HG03469 (cell line): ENCODE measurements around the gene REEP6.
"Not testable (repeated sequence)": the region's sequence is repeated elsewhere in the genome, so short reads cannot be mapped to it uniquely, and the experiment has no call there.

ENCODE experiments used
- ATAC-seq: cut with Tn5 transposase; IDR thresholded peaks from one replicate; pipeline ENCODE4 v1.9.1; 2021; ENCODE audit warnings: mild to moderate bottlenecking, moderate library complexity, moderate number of reproducible peaks; ENCODE audit not compliant: unreplicated experiment

REEP6 gene

DNA sequence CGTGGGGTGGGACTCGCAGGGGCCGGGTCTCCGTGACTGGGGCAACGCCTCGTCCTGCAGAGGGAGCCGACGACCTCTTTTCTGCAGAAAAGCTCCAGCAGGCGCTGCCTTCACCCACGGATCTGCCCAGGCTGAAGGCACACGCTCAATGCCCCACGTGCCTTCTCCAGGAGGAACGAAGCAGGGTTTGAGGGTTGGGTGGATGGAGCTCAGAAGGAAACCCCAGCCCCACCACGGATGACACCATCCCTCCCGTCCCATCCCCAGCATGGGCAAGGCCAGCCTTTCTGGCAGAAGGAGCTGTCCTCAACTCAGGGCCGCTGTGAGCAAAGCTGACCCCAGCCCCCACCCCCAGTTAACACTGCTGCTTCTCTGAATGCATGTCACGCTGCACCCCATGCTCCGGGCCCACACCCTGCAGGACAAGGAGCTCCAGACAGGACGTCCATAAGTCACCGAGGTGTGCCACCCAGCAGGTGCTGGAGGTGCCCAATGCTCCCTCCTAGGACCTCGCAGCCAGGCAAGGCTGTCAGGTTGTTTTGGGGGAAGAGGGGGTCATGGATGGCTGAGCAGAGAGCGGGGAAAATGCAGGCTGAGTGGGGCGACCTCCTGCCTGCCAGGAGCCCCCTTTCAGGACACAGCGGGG is 19.3 kb upstream of the REEP6 start:
- no peak for ATAC-seq

DNA sequence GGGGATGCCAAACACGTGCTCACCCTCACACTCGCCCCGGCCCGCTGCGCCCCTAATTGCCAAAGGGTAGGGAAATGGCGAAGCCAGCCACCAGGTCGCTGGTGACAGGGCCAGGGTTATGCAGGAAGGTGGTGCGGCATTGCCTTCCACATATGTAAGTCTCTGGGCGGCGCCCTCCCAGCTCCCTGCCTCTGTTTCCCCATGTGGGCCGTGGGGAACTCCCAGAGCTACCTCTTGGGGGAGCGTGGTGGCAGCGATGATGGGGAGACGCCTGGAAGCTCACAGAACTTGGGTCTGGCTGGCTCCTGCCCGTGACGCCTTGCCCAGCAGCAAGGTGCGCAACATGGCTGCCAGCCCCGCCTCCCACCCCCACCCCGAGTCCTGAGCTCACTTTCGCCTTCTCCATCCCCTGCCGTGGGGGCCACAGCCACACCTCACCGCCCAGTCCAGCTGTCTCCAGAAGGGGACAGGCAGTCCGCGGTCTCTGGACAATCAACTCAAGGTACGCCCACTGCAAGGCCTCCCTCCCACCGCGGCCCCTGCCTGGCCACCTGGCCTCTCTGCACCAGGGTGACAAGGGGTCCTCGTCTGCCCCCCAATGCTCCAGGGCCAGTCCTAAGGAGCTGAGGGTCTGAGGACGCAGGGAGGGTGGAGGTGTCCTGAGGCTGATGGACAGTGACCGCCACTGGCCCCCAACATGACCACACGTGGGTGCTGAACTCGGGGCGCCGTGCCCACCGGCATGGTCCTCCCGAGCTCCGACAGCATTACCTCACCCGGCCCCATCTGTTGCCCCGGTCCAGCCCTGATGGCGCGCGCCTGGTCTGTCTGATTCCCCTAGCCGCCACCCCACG is 18.5 kb upstream of the REEP6 start:
- no peak for ATAC-seq

DNA sequence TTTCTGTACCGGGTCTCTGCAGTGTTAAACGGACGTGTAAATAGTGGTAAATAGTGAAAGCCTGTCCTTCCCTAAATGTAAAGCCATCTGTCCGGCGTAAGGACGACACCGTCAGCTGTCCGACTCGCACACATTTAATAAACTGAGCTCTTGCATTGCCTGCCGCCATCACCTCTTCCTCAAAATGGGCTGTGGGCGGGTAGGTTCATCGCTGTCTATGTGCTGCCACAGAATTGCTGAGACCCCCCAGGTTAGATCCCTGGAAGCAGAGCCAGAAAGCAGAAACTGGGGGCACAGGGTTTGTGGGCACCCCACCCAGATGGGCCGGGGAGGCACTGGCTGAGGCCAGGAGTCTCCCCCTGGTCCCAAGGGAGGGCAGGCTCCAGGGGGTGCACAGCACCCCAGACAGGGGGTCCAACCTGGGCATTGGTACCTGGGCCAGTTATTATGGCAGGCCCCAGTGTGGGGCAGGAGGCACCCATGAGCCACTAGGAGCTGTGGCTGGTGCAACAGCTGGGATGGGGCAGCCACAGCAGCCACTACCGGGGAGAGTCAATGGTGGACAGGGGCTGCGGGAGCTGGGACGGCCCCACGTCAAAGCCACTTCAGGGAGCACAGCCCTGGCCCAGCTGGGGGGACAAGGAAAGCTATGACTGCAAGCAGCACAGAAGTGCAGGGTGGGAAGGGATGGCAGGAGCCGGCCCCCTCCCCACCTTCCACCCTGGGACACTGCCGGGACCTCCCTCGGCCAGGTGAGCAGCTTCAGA is 17.7 kb upstream of the REEP6 start:
- ATAC-seq, result no peak

DNA sequence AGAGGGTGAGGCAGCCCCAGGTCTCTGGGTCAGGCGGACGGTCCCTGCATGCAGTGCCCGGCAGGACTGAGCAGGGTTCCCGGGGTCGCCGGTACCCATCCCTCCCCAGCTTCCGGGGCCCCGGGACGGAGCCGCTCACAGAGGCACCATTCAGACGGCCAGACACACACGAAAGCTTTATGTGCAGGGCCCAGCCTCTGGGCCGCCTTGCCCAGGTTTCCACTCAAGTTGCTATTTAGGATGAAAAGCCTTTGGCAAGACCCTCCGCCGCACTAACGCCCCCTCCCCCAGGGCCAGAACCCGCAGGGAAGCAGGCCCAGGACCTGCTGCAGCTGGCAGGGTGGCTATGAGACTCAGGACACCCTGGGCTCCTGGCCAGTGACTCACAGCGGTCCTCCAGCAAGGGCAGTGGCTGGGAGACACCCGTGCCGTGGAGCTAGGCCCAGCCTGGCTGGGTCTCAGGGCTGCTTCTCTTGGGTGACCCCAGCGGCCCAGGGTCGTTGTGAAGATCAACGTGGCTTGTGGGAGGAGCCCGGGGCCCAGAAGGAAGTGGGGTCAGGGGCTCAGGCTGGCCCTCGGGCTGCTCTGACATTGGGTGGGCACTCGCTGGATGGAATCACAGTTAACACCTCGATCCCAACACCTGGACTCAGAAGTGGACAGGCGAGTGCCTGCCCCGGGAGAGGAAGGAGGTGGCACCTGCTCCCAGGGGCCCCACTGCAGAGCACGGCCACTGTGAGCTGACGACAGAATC is 16.8 kb upstream of the REEP6 start:
- no peak for ATAC-seq

DNA sequence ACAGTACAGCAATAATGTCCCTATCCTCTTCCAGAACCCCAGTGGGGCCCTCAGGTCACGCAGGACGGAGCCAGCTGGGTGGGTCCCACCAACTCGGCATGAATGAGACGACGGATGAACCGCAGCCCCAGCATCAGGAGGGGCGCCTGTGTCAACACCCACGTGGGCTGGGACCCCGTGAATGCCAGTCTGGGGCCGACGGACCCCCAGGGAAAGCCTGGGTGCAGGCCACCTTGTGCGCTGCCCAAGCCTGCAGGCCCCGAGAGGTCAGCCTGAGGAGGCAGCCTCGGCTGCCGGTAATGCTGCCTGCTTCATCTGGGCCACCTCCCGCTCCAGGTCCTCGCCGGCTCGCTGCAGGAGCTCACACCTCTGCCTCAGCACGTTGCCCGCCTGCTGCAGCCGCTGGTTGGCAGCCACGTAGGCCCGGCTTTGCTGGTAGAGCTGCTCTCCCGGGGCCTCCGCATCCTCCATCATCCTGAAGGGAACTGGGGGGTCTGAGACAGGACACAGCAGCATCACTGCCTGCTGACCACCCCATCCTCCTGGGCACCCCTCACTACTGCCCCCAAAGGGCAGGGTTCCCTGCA is 16.1 kb upstream of the REEP6 start:
- ATAC-seq, result no peak

DNA sequence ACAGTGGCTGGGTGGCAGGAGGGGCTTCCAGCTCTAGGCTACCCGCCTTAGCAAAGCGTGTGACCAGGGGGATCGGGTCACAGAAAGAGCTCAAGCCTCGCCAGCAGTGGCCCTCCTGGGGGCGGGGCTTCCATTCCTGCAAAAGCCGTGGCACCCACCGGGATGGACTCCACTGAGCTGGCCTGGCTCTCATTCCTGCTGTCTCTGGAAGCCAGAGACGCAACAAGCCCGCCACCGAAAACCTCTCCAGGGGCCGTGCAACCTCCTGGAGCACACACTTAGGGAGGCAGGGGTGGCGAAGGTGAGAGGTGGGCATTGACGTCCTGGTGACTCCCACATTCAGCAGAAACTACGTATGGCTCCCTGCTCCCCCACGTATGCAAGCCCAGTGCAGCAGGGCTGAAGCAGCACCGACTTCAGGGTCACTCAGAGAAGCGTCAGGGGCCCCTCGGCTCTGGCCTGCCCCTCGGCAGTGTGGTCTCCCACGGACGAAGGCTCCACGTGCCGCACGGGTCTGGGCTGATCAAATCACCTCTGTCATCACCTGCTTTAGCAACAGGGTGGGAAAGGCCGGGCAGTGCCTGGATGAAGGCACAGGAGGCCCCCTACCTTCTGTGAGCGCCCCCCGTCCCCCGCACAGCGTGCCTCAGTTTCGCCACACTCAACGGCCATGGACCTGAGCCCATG is 15.1 kb upstream of the REEP6 start:
- no peak for ATAC-seq

DNA sequence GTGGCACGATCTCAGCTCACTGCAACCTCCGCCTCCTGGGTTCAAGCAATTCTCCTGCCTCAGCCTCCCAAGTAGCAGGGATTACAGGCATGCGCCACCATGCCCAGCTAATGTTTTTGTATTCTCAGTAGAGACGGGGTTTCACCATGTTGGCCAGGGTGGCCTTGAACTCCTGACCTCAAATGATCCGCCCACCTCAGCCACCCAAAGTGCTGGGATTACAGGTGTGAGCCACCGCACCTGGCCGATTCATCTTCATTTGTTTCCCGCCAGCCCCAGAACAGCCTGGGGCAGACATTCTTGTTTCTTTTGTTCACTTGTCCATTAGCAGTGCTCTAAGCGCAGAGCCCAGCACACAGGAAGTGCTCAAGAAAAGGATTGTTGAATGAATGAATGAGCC is 13.9 kb upstream of the REEP6 start:
- ATAC-seq, result not testable (repeated sequence)

DNA sequence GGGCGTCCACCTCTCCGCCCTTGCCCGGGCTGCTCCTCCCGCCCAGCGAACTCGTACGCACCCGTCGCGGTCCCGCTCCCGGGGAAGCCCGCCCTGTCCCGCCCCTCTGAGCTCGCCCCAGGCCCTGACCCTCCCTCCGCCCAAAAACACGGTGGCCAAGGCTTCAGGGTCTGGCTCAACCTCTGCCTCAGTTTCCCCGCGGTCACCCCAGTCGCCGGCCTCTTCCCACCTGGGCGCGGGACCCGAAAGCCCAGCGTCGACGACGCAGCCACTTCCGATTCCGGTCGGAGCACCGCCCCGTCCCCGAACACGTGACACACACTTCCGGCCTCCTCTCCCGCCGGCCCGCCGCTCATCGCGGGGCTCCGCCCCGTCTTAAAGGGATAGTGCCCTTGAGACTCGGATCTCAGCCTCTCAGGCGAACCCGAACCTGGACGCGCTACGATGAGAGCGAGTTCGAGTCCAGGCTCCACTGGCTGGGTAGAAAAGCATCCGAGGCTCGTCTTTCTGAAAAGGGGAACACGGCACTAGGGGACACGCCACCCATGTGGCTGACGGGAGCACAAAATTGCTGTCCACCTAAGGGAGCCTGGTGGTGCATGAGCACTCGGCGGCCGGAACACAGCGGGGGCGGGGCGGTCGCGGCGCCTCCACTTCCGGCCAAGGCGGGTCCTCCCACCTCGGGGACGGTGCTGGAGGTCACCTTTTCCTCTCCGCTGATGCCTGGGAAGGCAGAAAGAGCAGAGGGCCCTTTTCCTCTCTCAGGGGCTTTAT is 11.9 kb upstream of the REEP6 start, which contains the start of gene C19orf25:
Gene C19orf25, minus strand, starts transcription at position 282 of the 774 bp plus-strand sequence. CDS start 312 bp downstream, outside the sequence.
- no peak for ATAC-seq

DNA sequence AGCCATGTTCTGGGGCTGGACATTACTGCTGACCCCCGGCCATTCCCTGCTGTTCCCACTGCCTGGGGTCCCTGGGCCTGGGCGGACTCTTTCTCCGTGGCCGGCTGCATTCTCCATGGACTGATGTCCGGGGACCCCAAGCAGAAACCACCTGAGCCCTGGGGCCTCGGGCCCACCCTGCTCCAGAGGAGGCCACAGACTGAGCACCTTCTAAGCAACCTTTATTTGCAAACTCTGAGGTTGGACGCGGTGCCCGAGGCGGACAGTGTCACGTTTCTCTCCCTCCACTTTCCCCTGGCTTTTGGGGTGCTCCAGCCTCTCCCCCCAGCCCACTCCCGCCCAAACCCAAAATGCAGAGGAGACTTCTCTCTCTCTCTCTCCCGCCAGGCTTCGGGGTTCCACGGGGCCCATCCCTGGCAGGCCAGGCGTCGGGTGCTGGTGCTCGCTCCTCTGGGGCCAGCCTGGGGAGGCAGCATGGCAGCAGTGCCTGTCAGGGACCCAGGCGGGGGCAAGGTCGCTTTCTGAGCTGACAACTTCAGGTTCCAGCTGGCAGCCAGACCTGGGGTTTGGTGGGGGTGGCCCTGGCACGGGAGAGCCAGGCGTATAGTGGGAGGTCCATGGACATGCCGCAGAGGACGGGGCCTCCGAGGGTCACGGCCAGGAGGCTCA is 9.6 kb upstream of the REEP6 start:
- no peak for ATAC-seq

DNA sequence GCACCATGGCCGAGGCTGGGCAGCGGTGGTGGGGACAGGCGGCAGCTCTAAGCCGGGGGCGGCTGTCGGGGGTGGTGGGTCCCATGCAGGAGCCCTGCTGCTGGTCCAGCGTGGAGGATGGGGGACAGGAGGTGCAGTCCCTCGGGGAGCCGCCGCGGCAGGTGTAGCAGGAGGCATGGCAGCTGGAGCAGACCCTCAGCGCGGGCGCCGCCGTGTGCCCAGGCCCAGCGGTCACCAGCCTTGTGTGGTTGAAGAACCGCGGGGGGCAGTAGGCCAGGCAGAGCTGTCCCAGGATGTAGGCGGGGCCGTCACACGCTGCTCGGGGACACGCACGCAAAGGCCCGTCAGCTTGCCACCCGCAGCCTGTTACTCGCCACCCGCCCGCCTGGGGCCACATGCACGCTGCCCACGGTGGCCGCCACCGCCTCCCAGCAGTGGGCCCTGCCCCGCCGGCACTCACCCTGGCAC is 9.1 kb upstream of the REEP6 start:
- no peak for ATAC-seq

DNA sequence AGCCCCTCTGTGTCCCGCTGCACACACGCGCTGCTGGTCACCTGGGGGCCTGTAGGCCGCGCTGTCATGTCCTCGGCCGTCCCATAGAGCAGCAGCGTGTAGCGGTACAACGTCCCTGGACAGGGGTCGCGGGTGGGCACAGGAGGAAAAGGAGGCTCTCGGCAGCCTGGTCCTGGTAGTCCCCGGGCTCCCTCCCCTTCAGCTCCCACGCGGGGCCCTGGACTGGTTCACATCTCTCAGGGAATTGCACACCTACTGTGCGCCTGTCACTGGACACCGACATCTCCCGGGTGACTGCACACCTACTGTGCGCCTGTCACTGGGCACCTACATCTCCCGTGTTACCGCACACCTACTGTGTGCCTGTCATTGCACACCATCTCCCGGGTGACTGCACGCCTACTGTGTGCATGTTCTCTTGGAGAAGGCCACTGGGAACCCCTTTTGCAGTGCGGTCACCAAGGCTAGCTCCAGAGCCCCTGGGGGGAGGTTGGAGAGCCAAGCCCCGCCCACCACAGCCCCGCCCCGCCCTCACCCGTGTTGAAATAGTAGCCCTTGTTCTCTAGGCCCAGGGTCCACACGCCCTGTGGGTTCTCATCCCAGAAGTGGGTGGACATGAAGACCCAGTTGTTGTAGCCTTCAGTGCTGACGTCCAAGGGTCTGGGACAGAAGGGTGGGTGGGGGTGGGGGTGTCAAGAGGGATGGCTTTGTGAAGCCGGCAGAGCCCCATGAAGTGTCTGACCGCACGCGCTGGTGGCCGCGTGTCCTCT is 8.4 kb upstream of the REEP6 start:
- no peak for ATAC-seq

DNA sequence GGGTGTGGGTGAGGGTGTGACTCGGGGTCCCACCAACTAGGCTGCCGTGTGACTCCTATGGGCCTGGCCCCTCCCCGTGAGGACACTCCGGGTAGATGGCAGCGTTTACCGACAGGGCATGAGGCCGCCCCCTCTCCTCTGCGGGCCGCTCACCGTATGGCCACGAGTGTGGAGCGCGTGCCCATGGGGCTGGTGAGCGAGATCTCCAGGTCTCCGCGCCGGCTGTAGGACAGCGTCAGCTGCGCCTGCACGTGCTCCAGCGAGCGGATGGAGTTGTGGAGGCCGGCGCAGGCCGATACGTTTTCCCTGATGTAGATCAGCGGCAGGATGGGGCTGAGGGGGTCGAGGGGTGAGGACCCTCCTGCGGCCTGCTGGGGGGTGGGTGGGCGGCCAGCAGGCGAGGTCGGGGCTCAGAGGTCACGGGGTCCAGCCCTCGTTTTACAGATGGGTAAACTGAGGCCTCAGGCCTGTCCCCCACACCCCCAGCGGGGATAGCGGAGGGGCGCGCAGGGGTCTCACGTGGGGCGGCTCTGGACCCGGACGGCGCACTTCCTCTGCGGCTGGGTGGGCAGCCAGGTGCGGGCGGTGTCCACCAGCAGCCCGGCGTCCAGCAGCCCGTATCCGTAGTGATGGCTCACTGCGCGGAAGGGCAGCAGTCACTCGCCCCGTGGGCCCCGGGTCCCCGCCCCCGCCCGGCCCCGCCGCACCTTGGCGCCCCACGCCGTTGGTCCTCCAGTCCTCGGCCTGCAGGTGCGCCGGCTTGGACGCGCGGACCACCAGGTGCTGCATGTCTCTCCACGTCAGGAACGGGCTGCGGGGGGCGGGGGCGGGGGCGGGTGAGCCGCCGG is 7.6 kb upstream of the REEP6 start:
- ATAC-seq, result no peak

DNA sequence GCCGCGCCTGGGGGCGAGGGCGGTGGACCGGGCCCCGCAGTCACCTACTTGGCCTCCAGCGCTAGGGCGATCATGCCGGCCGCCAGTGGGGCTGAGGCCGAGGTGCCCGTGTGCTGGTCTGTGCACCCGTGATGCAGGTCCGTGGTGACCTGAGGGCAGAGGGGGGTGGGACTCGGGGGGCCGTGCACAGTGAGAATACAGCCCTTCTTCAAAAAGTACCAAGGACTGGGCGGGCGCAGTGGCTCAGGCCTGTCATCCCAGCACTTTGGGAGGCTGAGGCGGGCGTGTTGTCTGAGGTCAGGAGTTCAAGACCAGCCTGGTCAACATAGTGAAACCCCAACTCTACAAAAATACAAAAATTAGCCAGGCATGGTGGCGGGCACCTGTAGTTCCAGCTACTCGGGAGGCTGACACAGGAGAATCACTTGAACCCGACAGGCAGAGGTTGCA is 7.0 kb upstream of the REEP6 start:
- ATAC-seq, result no peak

DNA sequence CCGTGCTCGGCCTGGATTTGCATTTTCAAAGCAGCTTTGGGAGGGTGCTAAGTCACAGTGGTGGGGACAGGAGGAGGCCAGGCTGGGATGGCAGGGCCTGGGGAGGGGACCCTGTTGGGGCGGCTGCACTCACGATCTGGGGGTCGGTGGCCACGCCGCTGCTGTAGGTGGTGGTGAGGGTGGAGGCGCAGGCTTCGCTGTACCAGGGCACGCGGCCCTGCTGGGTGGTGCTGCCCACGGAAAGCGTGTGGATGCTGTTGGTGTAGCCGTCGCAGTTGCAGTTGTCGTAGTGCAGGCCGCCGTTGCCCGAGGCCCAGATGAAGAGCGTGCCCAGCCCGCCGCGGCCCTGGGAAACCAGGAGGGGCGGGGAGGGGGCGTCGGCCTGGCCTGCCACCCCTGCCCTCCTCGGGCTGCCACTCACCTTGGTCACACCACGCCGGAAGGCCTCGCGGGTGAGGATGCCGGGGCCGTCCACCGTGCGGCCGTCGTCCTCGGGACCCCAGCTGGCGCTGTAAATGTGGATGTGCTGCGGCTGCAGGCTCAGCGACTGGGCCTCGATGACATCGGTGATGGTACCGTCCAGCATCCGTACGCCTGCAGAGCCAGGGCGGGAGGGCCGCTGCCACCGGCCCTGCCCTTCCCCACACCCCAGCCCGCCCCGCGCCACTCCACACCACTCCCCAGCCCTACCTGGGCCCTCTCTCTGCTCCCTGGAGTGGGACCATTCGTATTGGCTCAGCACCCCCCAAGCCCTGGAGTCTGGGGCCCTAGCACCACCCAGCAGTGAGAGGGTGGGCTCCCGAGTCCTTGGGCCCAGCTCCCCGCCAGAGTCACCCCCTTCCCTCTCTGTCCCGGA is 4.0 kb upstream of the REEP6 start:
- no peak for ATAC-seq

DNA sequence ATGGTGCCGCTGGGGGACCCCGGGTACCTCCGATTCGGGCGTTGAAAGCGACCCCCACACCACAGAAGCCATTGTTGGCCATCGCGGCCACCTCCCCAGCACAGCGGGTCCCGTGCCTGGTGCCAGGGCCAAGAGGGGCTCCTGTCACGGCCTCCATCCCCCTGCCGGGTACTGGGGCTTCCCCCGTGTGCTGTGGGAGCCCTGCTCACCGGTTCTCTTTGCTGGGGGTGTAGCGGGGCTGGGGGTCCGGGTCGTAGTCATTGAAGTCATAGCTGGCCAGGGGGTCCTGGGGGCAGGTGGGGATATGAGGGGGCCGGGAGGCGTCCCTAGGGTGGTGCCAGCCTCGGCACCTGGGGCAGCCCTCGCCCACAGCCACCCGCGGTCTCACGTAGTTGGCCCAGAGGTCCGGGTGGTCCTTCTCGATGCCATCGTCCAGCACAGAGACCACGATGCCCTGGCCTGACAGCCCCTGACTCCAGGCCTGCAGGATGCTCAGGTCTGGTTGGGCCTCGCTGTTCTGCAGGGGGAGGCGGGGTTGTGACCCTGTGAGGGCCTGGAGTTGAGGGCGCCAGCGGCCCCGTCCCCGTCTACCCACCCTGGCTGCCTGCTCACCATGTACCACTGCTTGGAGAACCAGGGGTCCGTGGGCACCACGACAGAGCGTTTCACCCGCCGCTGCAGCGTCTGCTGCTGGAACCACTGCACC is 3.3 kb upstream of the REEP6 start:
- no peak for ATAC-seq
